HL-60 (cell line): ENCODE data around the gene TRIM7.

Experiments used
- GABPA ChIP-seq: IDR thresholded peaks from 2 replicates; pipeline ENCODE4 v1.6.1; 2012; ENCODE audit warnings: low read depth
- POLR2AphosphoS5 ChIP-seq: IDR thresholded peaks from 2 replicates; pipeline ENCODE4 v1.6.1; 2012; ENCODE audit warnings: low read depth
- TF ChIP-seq, protein P1 (sequence below): IDR thresholded peaks from 2 replicates; pipeline ENCODE4 v1.6.1; 2012; ENCODE audit warnings: low read depth; ENCODE audit not compliant: insufficient replicate concordance

GRCh38 chr5:181239062-181239663, 34.2 kb upstream of the TRIM7 start:
- TF ChIP-seq GABPA (no peak), POLR2AphosphoS5 (no peak; the same call in 1 of the 2 replicates)
- TF ChIP-seq, protein P1, sequence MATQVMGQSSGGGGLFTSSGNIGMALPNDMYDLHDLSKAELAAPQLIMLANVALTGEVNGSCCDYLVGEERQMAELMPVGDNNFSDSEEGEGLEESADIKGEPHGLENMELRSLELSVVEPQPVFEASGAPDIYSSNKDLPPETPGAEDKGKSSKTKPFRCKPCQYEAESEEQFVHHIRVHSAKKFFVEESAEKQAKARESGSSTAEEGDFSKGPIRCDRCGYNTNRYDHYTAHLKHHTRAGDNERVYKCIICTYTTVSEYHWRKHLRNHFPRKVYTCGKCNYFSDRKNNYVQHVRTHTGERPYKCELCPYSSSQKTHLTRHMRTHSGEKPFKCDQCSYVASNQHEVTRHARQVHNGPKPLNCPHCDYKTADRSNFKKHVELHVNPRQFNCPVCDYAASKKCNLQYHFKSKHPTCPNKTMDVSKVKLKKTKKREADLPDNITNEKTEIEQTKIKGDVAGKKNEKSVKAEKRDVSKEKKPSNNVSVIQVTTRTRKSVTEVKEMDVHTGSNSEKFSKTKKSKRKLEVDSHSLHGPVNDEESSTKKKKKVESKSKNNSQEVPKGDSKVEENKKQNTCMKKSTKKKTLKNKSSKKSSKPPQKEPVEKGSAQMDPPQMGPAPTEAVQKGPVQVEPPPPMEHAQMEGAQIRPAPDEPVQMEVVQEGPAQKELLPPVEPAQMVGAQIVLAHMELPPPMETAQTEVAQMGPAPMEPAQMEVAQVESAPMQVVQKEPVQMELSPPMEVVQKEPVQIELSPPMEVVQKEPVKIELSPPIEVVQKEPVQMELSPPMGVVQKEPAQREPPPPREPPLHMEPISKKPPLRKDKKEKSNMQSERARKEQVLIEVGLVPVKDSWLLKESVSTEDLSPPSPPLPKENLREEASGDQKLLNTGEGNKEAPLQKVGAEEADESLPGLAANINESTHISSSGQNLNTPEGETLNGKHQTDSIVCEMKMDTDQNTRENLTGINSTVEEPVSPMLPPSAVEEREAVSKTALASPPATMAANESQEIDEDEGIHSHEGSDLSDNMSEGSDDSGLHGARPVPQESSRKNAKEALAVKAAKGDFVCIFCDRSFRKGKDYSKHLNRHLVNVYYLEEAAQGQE: no peak
